Psoas muscle (tissue), 8 donors: ENCODE results near the gene APLNR. TPM values are rescaled to one million over a fixed set of nuclear protein-coding genes. Genes with fewer than 3 reads are reported as not detected.

Experiments used
- ATAC-seq, 4 donors: fragments of 200-7000 bp; cut with Tn5 transposase; one replicate each; pipeline ENCODE4 v1.9.1; 2020; ENCODE audit warnings: moderate library complexity in 3 of 4, mild to moderate bottlenecking in 2 of 4
- DNase-seq, 2 donors: peaks; one replicate each; pipeline ENCODE4 v3.0.0-alpha.2; 2020
- H3K27ac ChIP-seq: fragments of 200-600 bp; one replicate; pipeline ENCODE4 v1.8.0; 2022
- H3K27me3 ChIP-seq, 3 donors: fragments of 200-600 bp in 1 of 3; one replicate each; pipeline versions ENCODE4 v1.6.1 to v1.8.0; 2013 to 2022; ENCODE audit warnings: low read length in 2 of 3, mild to moderate bottlenecking in 2 of 3, moderate library complexity in 1 of 3; ENCODE audit not compliant: insufficient read depth in 3 of 3
- H3K36me3 ChIP-seq, 2 donors: fragments of 200-600 bp in 1 of 2; one replicate each; pipeline versions ENCODE4 v1.6.1 to v1.8.0; 2013 to 2022; ENCODE audit warnings: low read depth in 1 of 2, mild to moderate bottlenecking in 1 of 2, moderate library complexity in 1 of 2; ENCODE audit not compliant: insufficient read depth in 1 of 2
- H3K4me1 ChIP-seq: fragments of 200-600 bp; one replicate; pipeline ENCODE4 v1.8.0; 2022
- H3K4me3 ChIP-seq: fragments of 200-600 bp; one replicate; pipeline ENCODE4 v1.8.0; 2022; ENCODE audit warnings: mild to moderate bottlenecking
- H3K9me3 ChIP-seq: fragments of 200-600 bp; one replicate; pipeline ENCODE4 v1.8.0; 2022
- WGBS, 3 donors: extraction: QIAGEN DNeasy Blood & Tissue Kit; methylation state at CpG; one replicate each; pipeline versions ENCODE4 v1.1.6 to v1.1.7; 2013; 5-methylcytosine and 5-hydroxymethylcytosine counted together
- intact Hi-C, 2 donors: fragments of 100-400 bp; cut with DNase I; formaldehyde crosslinking; loops; one replicate each; pipeline versions ENCODE4 v1.11.0 to v1.14.2; 2022
- polyA plus RNA-seq, 3 donors: library from polyadenylated mRNA; stranded (reverse); fragments of 200-250 nt; gene quantifications; one replicate each; pipeline ENCODE4 v1.2.3, GENCODE V29; 2013
- total RNA-seq, 4 donors: library from RNA; stranded (reverse); fragmentation: NEBNext Ultra II Directional in 2 of 4; extraction: Animal tissue kit (Norgen Biotek cat#: 25700) in 2 of 4; gene quantifications; one replicate each; pipeline versions ENCODE4 v1.2.1 to v1.2.4, GENCODE V29; 2021 to 2023
- TF ChIP-seq, protein P1 (sequence below): fragments of 200-600 bp; IDR thresholded peaks from one replicate; pipeline ENCODE4 v1.8.0; 2022; ENCODE audit warnings: antibody characterized with exemption
- donor health status: healthy with polysubstance abuse.
- donor health status: DM: no; HTN: no; CAD: no; lungs with moderate emphysema.
- donor health status: Bipolar disorder and iron deficiency.
- donor health status: healthy.
- donor health status: DM: yes; HTN: yes; CAD: no.
- donor health status: DM: no; HTN: no; CAD: no.
- donor health status: DM: no; HTN: no; CAD: no.
- donor health status: DM: yes; HTN: yes; CAD: no.

APLNR gene
- total and polyA plus RNA-seq, 7 donors: 0.75 to 17.0 (median 3.5) TPM

DNA sequence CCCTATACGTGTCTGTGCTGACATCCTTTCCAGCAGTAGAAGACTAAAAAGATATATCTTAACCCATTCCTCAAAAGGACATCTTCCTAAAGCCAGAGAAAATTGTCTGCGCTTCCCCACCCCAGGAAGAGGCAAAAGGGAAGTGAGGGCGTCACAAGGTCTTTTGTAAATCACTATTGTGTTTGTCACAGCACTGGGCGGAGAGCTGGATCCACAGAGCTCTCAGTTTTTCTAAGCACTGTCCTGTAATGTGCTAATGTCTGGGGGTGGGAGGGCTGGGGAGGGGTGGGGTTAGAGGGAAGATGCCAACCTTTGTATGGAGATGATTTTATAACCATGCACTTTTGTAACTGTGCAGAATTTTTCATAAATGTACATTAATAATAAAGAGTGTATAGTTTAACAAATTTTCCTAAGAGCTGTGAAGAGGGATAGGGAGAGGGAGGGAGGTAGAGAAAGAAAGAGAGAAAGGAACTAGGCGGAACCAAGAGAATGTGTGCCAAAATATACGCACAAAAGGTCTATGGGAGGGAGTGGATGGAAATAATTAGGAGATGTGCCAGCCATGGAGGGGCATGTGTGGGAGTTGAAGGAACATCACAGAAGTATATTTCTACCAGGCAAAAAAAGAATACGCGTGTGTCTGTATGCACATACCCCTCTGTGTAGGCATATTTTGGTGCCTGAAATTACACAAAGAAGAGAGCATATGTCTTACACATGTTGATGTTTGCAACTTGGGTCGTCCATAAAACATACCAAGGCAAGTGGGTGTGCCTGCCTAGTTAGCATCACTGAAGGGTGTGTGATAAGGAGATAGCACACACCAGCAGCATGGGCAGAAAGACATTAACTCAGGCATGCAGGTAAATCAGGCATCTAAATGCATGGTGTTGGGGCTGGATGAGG, 45.5 kb downstream of the APLNR start:
- Histone ChIP-seq H3K27me3 (no peaks in the 10 kb centered on the region), H3K4me1 (no peaks in the 10 kb centered on the region), H3K9me3 (no peaks in the 10 kb centered on the region), H3K4me3 (no peak overlapping the region), H3K36me3 (no peaks in the 10 kb centered on the region), H3K27ac (no peak overlapping the region)
- TF ChIP-seq, protein P1, sequence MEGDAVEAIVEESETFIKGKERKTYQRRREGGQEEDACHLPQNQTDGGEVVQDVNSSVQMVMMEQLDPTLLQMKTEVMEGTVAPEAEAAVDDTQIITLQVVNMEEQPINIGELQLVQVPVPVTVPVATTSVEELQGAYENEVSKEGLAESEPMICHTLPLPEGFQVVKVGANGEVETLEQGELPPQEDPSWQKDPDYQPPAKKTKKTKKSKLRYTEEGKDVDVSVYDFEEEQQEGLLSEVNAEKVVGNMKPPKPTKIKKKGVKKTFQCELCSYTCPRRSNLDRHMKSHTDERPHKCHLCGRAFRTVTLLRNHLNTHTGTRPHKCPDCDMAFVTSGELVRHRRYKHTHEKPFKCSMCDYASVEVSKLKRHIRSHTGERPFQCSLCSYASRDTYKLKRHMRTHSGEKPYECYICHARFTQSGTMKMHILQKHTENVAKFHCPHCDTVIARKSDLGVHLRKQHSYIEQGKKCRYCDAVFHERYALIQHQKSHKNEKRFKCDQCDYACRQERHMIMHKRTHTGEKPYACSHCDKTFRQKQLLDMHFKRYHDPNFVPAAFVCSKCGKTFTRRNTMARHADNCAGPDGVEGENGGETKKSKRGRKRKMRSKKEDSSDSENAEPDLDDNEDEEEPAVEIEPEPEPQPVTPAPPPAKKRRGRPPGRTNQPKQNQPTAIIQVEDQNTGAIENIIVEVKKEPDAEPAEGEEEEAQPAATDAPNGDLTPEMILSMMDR: no peak
- 64 to 72% (median 71%) methylated on average over 9 of the region's 9 CpGs for WGBS, 3 donors
- intact Hi-C loops: no loop called here
- ATAC-seq (no peak), DNase-seq (no peak)

DNA sequence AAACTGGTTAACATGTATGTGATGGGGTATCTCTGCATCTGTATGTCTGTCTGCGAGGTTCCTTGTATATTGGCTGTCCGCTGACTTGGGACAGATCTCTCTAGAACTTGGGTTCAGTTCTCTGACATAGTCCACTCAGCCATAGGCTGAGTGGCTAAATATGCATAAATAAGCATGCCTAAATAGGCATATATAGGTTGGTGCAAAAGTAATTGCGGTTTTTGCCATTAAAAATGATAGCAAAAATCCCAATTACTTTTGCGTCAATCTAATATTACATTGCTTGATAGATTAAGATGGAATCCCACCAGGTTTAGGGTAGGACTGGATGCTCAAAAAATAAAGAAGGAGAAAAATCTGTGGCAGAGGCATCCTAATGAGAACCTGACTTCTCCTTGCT, 46.5 kb downstream of the APLNR start:
- ATAC-seq (no peak), DNase-seq (no peak)
- TF ChIP-seq, protein P1: no peak
- H3K27ac ChIP-seq: no peak overlapping the region
- H3K4me3 ChIP-seq: no peak overlapping the region
- 97% methylated on average over 4 of the region's 4 CpGs for WGBS, 3 donors
- no peaks in the 10 kb centered on the region for H3K9me3 ChIP-seq
- no peaks in the 10 kb centered on the region for H3K27me3 ChIP-seq
- no peaks in the 10 kb centered on the region for H3K4me1 ChIP-seq
- intact Hi-C loops: no loop called here
- H3K36me3 ChIP-seq: no peaks in the 10 kb centered on the region

Other genes starting within 250 kb of the APLNR start
- not detected for gene OR5AK2, start 248.3 kb downstream of the APLNR start, total RNA-seq
- gene OR5AK2, start 248.3 kb downstream of the APLNR start, polyA plus RNA-seq: not detected
- gene LRRC55, start 55.3 kb downstream of the APLNR start, total RNA-seq: under 1 TPM; 0.04 to 0.27 (median 0.08) TPM
- under 1 TPM; 0.05 to 0.11 (median 0.07) TPM for gene LRRC55, start 55.3 kb downstream of the APLNR start, polyA plus RNA-seq
- gene TNKS1BP1, start 87.7 kb upstream of the APLNR start, total RNA-seq: 100 to 1,000 TPM in 2 of 4 donors, 10 to 100 TPM in 2; 63.9 to 288 (median 129) TPM
- gene TNKS1BP1, start 87.7 kb upstream of the APLNR start, polyA plus RNA-seq: 100 to 1,000 TPM in 1 of 3 donors, 10 to 100 TPM in 2; 76.9 to 121 (median 79.9) TPM
- 10 to 100 TPM; 69.0 to 94.0 (median 82.4) TPM for gene SSRP1, start 98.6 kb upstream of the APLNR start, total RNA-seq
- 100 to 1,000 TPM; 101 to 138 (median 125) TPM for gene SSRP1, start 98.6 kb upstream of the APLNR start, polyA plus RNA-seq
- gene P2RX3, start 101.1 kb upstream of the APLNR start, total RNA-seq: under 1 TPM; 0.40 to 0.90 (median 0.43) TPM
- gene P2RX3, start 101.1 kb upstream of the APLNR start, polyA plus RNA-seq: under 1 TPM; 0.21 to 0.60 (median 0.30) TPM
- gene PRG3, start 143.9 kb upstream of the APLNR start, total RNA-seq: not detected
- gene PRG3, start 143.9 kb upstream of the APLNR start, polyA plus RNA-seq: not detected
- under 1 TPM in 1 of 4 donors, not detected in 3; 0.25 TPM for gene PRG2, start 153.4 kb upstream of the APLNR start, total RNA-seq
- not detected for gene PRG2, start 153.4 kb upstream of the APLNR start, polyA plus RNA-seq
- gene SLC43A3, start 189.9 kb upstream of the APLNR start, total RNA-seq: 10 to 100 TPM; 10.6 to 18.8 (median 16.0) TPM
- gene SLC43A3, start 189.9 kb upstream of the APLNR start, polyA plus RNA-seq: 10 to 100 TPM in 1 of 3 donors, 1 to 10 TPM in 2; 5.8 to 14.7 (median 6.4) TPM
- 1 to 10 TPM in 1 of 4 donors, under 1 TPM in 3; 0.77 to 1.1 (median 0.84) TPM for gene RTN4RL2, start 223.3 kb upstream of the APLNR start, total RNA-seq
- under 1 TPM; 0.44 to 0.61 (median 0.49) TPM for gene RTN4RL2, start 223.3 kb upstream of the APLNR start, polyA plus RNA-seq